Osteoblast (primary cell): Measurements from ENCODE around the gene POFUT1. TPM values are rescaled to one million over a fixed set of nuclear protein-coding genes. Genes with fewer than 3 reads are reported as not detected.
A peak's percentile ranks its signal among the peaks of the same experiment; 100 is the strongest.

Experiments
- DNase-seq: peaks from one replicate; pipeline ENCODE4 v3.0.0; 2011; ENCODE audit warnings: low spot score, mixed read lengths; ENCODE audit not compliant: insufficient read length; ENCODE audit errors: missing footprints
- H2AFZ ChIP-seq: 2 replicates; pipeline ENCODE4 v1.6.0; 2011; ENCODE audit warnings: mild to moderate bottlenecking, low read length
- H3K27ac ChIP-seq: 2 replicates; pipeline ENCODE4 v1.5.1; 2011; ENCODE audit warnings: mild to moderate bottlenecking, low read depth, low read length, moderate library complexity
- H3K27me3 ChIP-seq: 2 replicates; pipeline ENCODE4 v1.6.0; 2012; ENCODE audit warnings: mild to moderate bottlenecking, control low read depth, inconsistent platforms, low read length, moderate library complexity; ENCODE audit not compliant: insufficient read depth
- H3K36me3 ChIP-seq: 2 replicates; pipeline ENCODE4 v1.5.1; 2011; ENCODE audit warnings: mild to moderate bottlenecking, low read length, control low read depth, moderate library complexity; ENCODE audit not compliant: insufficient read depth
- H3K4me1 ChIP-seq: 2 replicates; pipeline ENCODE4 v1.5.1; 2011; ENCODE audit warnings: mild to moderate bottlenecking, low read length, control low read depth, moderate library complexity; ENCODE audit not compliant: insufficient read depth
- H3K4me2 ChIP-seq: 2 replicates; pipeline ENCODE4 v1.6.0; 2011; ENCODE audit warnings: mild to moderate bottlenecking, low read length; ENCODE audit not compliant: insufficient read depth
- H3K4me3 ChIP-seq: fragments of 200-600 bp; sonication (generic); 3 replicates; pipeline ENCODE4 v1.5.1; 2012; ENCODE audit warnings: mild to moderate bottlenecking, low read length, inconsistent platforms; ENCODE audit not compliant: insufficient read depth
- H3K79me2 ChIP-seq: 2 replicates; pipeline ENCODE4 v1.6.0; 2012; ENCODE audit warnings: mild to moderate bottlenecking, low read length, control low read depth, inconsistent platforms; ENCODE audit not compliant: insufficient read depth
- H3K9me3 ChIP-seq: 2 replicates; pipeline ENCODE4 v1.5.1; 2011; ENCODE audit warnings: low read depth, low read length, control low read depth
- H4K20me1 ChIP-seq: 2 replicates; pipeline ENCODE4 v1.6.0; 2012; ENCODE audit warnings: mild to moderate bottlenecking, low read length, control low read depth; ENCODE audit not compliant: insufficient read depth
- total RNA-seq: library from RNA; depleted of rRNA; stranded (reverse); fragments of >200 nt; gene quantifications from 2 replicates; pipeline ENCODE4 v1.2.3, GENCODE V29; 2012
- TF ChIP-seq, protein P1 (sequence below): IDR thresholded peaks from 2 replicates; pipeline ENCODE4 v1.5.1; 2011; ENCODE audit warnings: mild to moderate bottlenecking, low read depth, low read length, moderate library complexity; ENCODE audit errors: extremely low read depth

POFUT1 gene
- total RNA-seq, 1 donor, result 40.9 TPM

- Histone ChIP-seq H3K27me3 (peaks cover 3% of the 10 kb centered on the region), H3K9me3 (no peaks in the 10 kb centered on the region), H3K4me2 (peak within 1 kb of the TSS; percentile 100), H3K79me2 (peaks cover 51% of the 10 kb centered on the region), H4K20me1 (peaks cover 10% of the 10 kb centered on the region), H3K27ac (peak within 1 kb of the TSS; percentile 75), H3K36me3 (no peaks in the 10 kb centered on the region), H3K4me3 (peak within 1 kb of the TSS; percentile 94), H2AFZ (peak within 1 kb of the TSS; percentile 100), H3K4me1 (peaks cover 14% of the 10 kb centered on the region)
- peak; percentile 99 for DNase-seq
- TF ChIP-seq, protein P1, sequence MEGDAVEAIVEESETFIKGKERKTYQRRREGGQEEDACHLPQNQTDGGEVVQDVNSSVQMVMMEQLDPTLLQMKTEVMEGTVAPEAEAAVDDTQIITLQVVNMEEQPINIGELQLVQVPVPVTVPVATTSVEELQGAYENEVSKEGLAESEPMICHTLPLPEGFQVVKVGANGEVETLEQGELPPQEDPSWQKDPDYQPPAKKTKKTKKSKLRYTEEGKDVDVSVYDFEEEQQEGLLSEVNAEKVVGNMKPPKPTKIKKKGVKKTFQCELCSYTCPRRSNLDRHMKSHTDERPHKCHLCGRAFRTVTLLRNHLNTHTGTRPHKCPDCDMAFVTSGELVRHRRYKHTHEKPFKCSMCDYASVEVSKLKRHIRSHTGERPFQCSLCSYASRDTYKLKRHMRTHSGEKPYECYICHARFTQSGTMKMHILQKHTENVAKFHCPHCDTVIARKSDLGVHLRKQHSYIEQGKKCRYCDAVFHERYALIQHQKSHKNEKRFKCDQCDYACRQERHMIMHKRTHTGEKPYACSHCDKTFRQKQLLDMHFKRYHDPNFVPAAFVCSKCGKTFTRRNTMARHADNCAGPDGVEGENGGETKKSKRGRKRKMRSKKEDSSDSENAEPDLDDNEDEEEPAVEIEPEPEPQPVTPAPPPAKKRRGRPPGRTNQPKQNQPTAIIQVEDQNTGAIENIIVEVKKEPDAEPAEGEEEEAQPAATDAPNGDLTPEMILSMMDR, result no peak
Observed at GRCh38 chr20:32277361-32278198, 69.9 kb downstream of the POFUT1 start, which contains the start of gene KIF3B. Gene KIF3B, plus strand, starts transcription at chr20:32277651. Its CDS starts 32,127 bp downstream, at chr20:32309778.

- H3K4me3 ChIP-seq, result peak overlapping the region; percentile 94
- peaks cover 10% of the 10 kb centered on the region for H4K20me1 ChIP-seq
- DNase-seq, result peak; percentile 60
- H3K9me3 ChIP-seq, result no peaks in the 10 kb centered on the region
- H3K27me3 ChIP-seq, result no peaks in the 10 kb centered on the region
- peak overlapping the region; percentile 76 for H2AFZ ChIP-seq
- TF ChIP-seq, protein P1, result no peak
- peaks cover 14% of the 10 kb centered on the region for H3K4me1 ChIP-seq
- H3K79me2 ChIP-seq, result peaks cover 53% of the 10 kb centered on the region
- H3K36me3 ChIP-seq, result no peaks in the 10 kb centered on the region
- H3K27ac ChIP-seq, result peak overlapping the region; percentile 75
- peak overlapping the region; percentile 94 for H3K4me2 ChIP-seq
Observed at GRCh38 chr20:32278199-32278643, 70.5 kb downstream of the POFUT1 start.

GRCh38 chr20:32281711-32282110 lies 74.0 kb downstream of the POFUT1 start:
- H3K36me3 ChIP-seq, result peaks cover 5% of the 10 kb centered on the region
- DNase-seq, result no peak
- H3K79me2 ChIP-seq, result peaks cover 74% of the 10 kb centered on the region
- no peaks in the 10 kb centered on the region for H3K27me3 ChIP-seq
- H3K4me3 ChIP-seq, result no peak overlapping the region
- H3K4me1 ChIP-seq, result peaks cover 14% of the 10 kb centered on the region
- H2AFZ ChIP-seq, result no peak overlapping the region
- no peak overlapping the region for H3K27ac ChIP-seq
- TF ChIP-seq, protein P1, result no peak
- no peak overlapping the region for H3K4me2 ChIP-seq
- no peaks in the 10 kb centered on the region for H3K9me3 ChIP-seq
- H4K20me1 ChIP-seq, result peaks cover 12% of the 10 kb centered on the region

- Histone ChIP-seq H3K9me3 (no peaks in the 10 kb centered on the region), H3K4me2 (no peak overlapping the region), H3K27ac (no peak overlapping the region), H3K36me3 (peaks cover 5% of the 10 kb centered on the region), H3K27me3 (no peaks in the 10 kb centered on the region), H2AFZ (no peak overlapping the region), H3K4me1 (peaks cover 9% of the 10 kb centered on the region), H3K79me2 (peaks cover 76% of the 10 kb centered on the region), H3K4me3 (no peak overlapping the region), H4K20me1 (peaks cover 12% of the 10 kb centered on the region)
- no peak for DNase-seq
- TF ChIP-seq, protein P1, result no peak
Observed at GRCh38 chr20:32282461-32282860, 74.8 kb downstream of the POFUT1 start.
